Measurements from ENCODE around the gene UBE3D.

The UBE3D gene

GRCh38 chr6:82968708-82969107, 96.9 kb downstream of the UBE3D start:
- H3K9me3 ChIP-seq (ENCODE audit: control insufficient read depth, low read length): no peaks in the 10 kb centered on the region
- no peak overlapping the region for H3K4me2 ChIP-seq (ENCODE audit: low read length)
- no peaks in the 10 kb centered on the region for H3K36me3 ChIP-seq (ENCODE audit: control insufficient read depth, insufficient read depth, low read length)
- H3K4me3 ChIP-seq (ENCODE audit: low read depth, low read length): no peak overlapping the region
- no peak overlapping the region for H3K27ac ChIP-seq
- no peaks in the 10 kb centered on the region for H3K4me1 ChIP-seq
- no peak for TF ChIP-seq CTCF (IDR thresholded peaks at IDR 0.05)
- H2AFZ ChIP-seq: no peak overlapping the region
- no peak overlapping the region for H3K9ac ChIP-seq
- no peaks in the 10 kb centered on the region for H3K27me3 ChIP-seq (ENCODE audit: control insufficient read depth, insufficient read depth, low read length)
- no peaks in the 10 kb centered on the region for H3K79me2 ChIP-seq

GRCh38 chr6:82963191-82963925, 102.3 kb downstream of the UBE3D start:
- no peak overlapping the region for H2AFZ ChIP-seq
- no peaks in the 10 kb centered on the region for H3K79me2 ChIP-seq
- no peak for TF ChIP-seq CTCF (IDR thresholded peaks at IDR 0.05)
- H3K4me1 ChIP-seq: no peaks in the 10 kb centered on the region
- H3K27ac ChIP-seq: no peak overlapping the region
- no peak overlapping the region for H3K4me2 ChIP-seq (ENCODE audit: low read length)
- no peaks in the 10 kb centered on the region for H3K9me3 ChIP-seq (ENCODE audit: control insufficient read depth, low read length)
- H3K4me3 ChIP-seq (ENCODE audit: low read depth, low read length): no peak overlapping the region
- no peaks in the 10 kb centered on the region for H3K36me3 ChIP-seq (ENCODE audit: control insufficient read depth, insufficient read depth, low read length)
- no peaks in the 10 kb centered on the region for H3K27me3 ChIP-seq (ENCODE audit: control insufficient read depth, insufficient read depth, low read length)
- no peak overlapping the region for H3K9ac ChIP-seq

GRCh38 chr6:82959385-82959941, 106.2 kb downstream of the UBE3D start:
- no peak overlapping the region for H3K9ac ChIP-seq
- TF ChIP-seq CTCF (IDR thresholded peaks at IDR 0.05): no peak
- H3K4me1 ChIP-seq: no peaks in the 10 kb centered on the region
- H3K27ac ChIP-seq: no peak overlapping the region
- H3K4me3 ChIP-seq (ENCODE audit: low read depth, low read length): no peak overlapping the region
- H3K4me2 ChIP-seq (ENCODE audit: low read length): no peak overlapping the region
- H2AFZ ChIP-seq: no peak overlapping the region
- H3K79me2 ChIP-seq: no peaks in the 10 kb centered on the region
- no peaks in the 10 kb centered on the region for H3K27me3 ChIP-seq (ENCODE audit: control insufficient read depth, insufficient read depth, low read length)
- H3K36me3 ChIP-seq (ENCODE audit: control insufficient read depth, insufficient read depth, low read length): no peaks in the 10 kb centered on the region
- no peaks in the 10 kb centered on the region for H3K9me3 ChIP-seq (ENCODE audit: control insufficient read depth, low read length)

GRCh38 chr6:82958551-82958950, 107.1 kb downstream of the UBE3D start:
- H3K4me2 ChIP-seq (ENCODE audit: low read length): no peak overlapping the region
- no peaks in the 10 kb centered on the region for H3K79me2 ChIP-seq
- TF ChIP-seq CTCF (IDR thresholded peaks at IDR 0.05): no peak
- no peaks in the 10 kb centered on the region for H3K36me3 ChIP-seq (ENCODE audit: control insufficient read depth, insufficient read depth, low read length)
- no peak overlapping the region for H2AFZ ChIP-seq
- H3K9me3 ChIP-seq (ENCODE audit: control insufficient read depth, low read length): no peaks in the 10 kb centered on the region
- no peak overlapping the region for H3K27ac ChIP-seq
- H3K9ac ChIP-seq: no peak overlapping the region
- no peaks in the 10 kb centered on the region for H3K4me1 ChIP-seq
- no peaks in the 10 kb centered on the region for H3K27me3 ChIP-seq (ENCODE audit: control insufficient read depth, insufficient read depth, low read length)
- H3K4me3 ChIP-seq (ENCODE audit: low read depth, low read length): no peak overlapping the region

GRCh38 chr6:82957868-82958245, 107.8 kb downstream of the UBE3D start:
- Histone ChIP-seq H3K4me2 (ENCODE audit: low read length) (no peak overlapping the region), H3K9ac (no peak overlapping the region), H3K9me3 (ENCODE audit: control insufficient read depth, low read length) (no peaks in the 10 kb centered on the region), H3K36me3 (ENCODE audit: control insufficient read depth, insufficient read depth, low read length) (no peaks in the 10 kb centered on the region), H3K4me1 (no peaks in the 10 kb centered on the region), H3K79me2 (no peaks in the 10 kb centered on the region), H3K4me3 (ENCODE audit: low read depth, low read length) (no peak overlapping the region), H2AFZ (no peak overlapping the region), H3K27me3 (ENCODE audit: control insufficient read depth, insufficient read depth, low read length) (no peaks in the 10 kb centered on the region), H3K27ac (no peak overlapping the region)
- no peak for TF ChIP-seq CTCF (IDR thresholded peaks at IDR 0.05)
